ENCODE measurements around the gene CAMKK1.

Gene CAMKK1

DNA sequence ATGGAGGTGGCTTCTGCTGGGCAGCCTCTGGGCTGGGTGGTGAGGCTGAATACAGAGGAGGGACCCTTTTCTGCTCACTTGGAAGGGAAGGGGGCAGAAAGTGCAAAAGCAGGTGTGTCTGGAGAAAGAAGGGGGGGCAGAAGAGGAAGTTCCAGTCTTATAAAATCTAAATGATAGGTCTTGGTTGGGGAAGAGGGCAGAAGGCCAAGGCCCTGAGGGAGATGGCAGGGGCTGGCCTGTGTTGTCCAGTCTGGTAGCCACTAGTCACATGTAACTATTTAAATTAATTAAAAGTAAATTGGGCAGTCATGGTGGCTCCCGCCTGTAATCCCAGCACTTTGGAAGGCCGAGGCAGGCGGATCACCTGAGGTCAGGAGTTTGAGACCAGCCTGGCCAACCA is 2.5 kb upstream of the CAMKK1 start:
- no peak for DNase-seq

DNA sequence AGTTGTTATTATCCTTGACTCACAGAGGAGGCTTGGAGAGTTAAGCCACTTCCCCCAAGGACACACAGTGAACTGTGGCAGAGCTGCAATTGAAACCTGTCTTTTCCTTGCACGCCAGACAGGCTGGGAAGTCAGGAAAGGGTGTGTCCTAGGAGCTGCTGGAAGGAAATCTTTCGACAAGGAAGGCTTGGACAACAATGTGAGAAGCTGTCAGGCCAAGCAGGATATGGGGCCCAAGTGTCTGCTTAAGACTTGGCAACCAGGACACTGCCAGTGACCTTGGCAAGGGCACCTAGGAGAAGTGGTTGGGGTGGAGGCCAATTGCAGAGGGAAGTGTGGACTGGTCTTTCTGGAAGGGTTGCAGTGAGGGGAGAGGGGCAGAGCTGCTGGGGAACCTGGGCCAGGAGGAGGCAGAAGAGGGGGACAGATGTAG is 2.1 kb upstream of the CAMKK1 start:
- no peak for DNase-seq

DNA sequence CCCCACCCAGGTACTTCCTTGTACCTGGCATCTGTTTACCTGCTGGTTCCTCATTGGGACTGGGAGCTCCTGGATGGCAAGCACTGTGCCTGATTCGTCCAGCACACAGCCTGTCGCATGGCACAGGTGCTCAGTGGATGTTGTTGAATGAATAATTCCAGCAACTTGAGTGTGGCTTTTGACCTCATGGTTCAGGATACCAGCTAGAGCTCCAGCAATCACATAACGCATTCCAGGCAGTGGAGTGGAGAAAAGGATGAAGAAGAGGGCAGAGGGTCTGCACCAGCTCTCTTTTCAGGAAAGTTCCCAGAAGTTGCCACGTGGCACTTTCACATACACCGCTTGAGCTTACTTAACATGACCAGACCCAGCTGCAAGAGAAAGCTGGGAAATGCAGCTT is 1.3 kb upstream of the CAMKK1 start:
- DNase-seq = no peak

DNA sequence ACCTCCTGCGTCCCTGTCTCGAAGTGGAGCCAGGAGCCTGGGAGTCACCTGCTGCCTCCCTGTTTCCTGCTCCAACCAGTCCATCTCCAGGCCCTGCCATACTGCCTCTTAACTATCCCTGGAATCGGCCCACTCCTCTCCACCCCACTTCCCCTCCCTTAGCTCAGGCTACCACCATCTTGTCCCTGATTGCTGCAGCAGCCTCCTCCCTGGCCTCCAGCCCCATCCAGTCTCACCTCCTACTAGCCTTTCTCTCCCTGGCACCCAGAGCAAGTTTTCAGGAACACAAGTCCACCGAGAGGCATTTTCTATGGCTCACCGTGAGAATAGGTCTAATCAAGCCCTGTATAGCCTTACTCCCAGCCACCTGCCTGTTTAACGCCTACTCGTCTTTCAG is 865 bp upstream of the CAMKK1 start:
- no peak for DNase-seq

DNA sequence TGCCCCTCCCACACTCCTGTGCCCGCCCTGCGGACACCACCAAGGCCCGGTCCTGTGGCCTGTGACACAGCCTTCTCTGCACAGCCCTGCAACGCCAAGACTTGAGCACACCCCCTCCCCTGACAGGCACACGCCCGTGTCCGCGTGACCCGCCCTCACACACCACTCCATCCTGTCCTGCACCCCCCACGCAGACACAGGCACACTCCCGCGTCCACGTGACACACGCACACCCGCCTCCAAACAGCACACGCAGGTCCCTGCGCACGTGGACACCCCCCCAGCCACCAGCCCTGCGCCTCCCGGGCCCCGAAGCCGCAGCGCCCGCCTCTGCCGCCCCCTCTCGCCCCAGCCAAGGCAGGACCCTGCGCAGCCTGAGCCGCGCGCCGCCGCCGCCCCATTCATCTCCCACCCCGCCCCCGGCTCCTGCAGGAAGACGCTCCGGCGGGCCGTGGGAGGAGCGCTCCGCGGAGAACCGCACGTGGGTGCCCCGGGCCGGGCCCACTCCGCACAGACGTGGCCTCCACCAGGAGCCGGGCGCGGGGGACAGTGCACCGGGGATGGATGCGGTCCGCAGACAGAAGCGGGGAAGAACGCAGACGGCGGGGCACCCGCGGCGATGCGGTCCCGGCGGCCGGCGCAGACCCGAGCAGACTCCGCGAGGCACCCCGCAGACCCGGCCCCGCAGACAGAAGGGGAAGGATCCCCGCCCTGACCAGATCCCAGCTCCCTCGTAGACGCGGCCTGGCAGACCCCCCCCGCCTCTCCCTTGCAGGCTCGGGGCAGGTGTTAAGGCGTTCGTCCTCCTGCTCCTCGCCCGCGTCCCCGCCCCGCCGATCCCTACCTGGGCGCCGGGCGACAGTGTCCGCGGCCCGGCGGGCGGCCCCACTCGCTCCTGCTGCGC is 506 bp downstream of the CAMKK1 start:
- no peak for DNase-seq

DNA sequence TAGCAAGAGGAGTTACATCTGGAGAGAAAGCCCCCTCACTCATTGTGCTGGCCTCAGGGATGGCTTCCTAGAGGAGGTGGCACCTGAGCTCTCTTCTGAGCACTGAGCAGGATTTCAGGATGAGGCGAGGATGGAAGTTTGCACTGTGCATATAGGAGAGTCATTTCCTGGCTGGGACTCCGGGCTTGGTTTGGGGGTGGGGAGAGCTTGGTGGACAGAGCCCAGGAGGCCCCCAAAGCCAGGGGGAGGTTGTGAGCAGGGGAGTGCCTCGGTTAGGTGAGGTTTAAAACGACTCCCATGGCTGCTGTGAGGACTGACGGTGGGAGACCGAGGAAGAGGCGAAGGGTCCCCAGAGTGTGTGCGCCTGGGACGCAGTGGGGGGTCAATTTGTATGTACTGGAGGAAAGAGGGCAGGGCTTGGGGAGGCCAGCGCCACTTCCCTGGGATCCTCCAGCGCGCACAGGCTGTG is 1.2 kb downstream of the CAMKK1 start:
- no peak for DNase-seq

DNA sequence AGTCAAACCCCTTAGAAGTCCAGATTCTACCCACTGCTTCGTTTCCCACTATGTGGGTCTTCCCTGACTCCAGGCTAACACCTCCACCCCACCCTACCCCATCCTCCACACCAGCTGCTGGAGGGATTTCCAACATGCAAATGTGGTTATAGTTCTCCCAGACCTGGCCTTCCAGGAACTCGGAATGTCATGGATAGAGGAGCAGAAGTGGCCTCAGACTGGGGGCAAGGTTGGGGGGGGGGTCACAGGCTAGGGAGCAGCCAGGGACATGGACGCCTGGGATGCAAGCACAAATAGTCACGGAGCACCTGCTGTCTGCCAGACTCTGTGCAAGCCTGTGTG is 2.0 kb downstream of the CAMKK1 start:
- no peak for DNase-seq

DNA sequence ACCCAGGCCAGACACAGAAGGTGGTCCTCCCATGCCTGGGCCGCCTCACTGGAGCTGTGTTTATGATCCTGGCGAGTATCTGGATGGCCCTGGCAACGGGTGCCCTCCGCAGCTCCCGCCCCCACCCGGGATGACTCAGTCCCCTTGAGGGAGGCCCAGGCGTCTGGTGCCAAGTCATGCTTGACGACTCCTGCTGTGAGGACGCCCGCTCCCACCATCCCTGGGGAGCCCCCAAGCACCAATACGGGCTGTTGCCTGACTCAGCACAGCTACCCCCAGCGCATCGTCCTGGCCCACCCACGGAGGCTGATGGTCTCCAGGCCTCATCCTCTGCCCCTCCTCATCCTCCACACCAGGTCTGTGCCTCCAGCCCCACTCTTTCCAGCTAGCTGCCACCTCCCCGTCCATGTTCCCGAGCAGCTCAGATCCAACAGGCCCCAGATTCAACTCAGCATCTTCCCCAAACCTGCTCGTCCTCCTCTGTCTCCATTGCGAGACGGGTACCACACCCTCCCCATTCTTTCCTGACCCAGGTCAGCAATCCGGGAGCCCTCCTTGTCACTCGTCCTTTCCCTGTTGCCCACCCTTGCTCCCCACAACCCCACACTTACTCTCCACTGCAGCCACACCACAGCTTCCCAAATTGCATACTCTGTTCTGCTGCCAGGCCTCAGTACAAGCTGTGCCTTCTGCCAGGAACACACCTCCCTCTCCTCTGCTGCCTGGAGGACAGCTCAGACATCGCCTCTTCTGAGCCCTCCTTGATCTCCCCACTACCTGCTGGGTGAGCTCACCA is 2.6 kb downstream of the CAMKK1 start:
- peak; percentile 80 for DNase-seq

DNA sequence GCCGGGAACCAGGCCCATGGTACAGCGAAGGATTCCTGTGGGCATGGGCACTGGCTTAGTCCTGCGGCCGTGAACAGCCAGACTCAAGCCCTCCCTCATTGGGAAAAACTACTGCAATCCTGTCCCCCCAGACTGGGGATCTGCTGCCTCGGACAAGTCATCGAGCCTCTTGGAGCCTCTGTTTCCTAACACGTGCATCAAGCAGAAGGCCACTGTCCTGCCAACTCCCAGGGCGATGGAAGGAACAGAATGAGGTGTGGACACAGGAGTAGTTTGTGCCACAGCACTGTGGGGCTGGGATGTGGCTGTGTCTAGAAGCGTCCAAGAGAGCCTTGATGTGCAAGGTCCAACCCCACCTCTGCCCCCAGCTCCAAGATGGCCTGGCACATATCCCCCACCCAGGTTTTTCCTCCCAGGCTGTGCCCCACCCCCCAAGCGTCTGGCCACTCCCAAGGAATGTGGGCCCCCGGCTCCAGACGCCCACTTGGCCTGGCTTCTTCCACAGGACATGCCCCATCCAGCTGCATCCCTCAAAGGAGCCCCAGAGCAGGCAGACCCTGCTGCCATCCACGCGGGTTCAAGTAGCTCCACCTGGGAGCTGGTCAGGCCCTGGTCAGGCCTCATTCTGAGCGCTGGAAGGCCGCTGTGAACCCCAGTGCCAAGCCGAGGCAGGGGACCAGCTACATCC is 3.4 kb downstream of the CAMKK1 start:
- no peak for DNase-seq

DNA sequence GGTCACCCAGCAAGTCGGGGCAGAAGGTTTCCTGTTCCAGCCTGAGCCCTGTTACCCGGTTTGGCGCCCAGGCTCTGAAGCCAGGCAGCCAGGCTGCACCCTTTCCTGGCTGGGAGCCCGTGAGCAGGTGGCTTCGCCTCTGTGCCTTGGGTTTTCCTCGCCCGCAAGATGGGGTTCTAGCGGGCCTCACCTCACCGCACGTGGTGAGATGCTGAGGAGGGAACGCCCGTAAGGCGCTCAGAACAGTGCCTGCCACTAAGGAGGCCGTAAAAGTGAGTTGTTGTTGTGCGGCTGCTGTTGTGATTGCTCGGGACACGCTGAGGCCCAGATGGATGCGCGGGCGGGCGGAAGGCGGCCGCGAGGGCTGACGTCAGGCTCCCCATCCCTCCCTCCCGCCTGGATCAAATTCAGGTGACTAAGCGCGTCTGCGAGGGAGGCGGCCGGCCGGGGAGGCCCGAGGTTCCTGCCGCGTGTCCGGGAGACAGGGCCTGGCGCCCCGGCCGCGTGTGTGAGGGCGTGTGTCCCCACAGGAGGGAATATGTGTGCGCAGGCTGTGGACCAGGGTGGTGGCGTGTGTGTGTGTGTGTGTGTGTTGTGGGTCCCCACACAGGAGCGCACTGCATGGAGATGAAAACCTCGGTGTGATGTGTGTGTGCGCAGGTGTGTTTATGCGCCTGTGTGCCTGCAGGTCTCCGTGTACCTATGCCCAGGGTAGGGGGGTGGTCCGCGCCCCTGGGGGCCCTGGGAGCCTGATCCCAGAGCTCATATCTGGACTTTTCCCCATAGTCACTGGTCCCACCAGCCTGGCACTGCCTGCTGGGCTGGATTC is 4.3 kb downstream of the CAMKK1 start:
- DNase-seq = peak; percentile 36

DNA sequence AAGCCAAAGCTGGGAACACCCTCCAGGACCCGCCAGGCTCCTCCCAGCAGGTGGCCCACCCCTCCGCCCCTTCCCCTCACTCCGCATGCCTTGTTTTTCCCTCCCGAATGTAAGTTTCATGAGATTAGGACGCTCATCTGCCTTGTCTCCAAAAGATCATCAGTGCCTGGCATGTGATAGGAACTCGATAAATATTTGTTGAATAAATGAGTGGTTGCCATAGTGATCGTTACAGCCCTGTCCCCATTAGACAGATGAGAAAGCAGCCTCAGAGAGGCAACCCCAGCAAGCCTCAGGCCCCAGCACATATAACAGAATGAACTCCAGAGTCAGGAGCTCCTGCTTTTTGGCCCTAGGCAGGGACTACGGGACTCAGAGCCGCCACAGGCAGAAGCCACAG is 5.0 kb downstream of the CAMKK1 start:
- no peak for DNase-seq

DNA sequence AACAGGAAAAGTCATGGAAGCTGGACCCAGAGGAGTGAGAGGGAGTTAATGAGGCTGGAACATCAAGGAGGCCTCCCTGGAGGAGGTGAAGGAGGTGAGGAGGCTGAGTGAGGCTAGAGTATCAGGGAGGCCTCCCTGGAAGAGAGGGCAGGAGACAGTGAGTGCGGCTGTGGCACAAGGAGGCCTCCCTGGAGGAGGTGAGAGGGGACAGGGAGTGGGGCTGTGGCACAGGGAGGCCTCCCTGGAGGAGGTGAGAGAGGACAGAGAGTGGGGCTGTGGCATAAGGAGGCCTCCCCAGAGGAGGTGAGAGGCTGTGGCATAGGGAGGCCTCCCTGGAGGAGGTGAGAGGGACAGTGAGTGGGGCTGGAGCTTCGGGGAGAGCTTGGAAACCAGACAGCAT is 5.5 kb downstream of the CAMKK1 start:
- no peak for DNase-seq

DNA sequence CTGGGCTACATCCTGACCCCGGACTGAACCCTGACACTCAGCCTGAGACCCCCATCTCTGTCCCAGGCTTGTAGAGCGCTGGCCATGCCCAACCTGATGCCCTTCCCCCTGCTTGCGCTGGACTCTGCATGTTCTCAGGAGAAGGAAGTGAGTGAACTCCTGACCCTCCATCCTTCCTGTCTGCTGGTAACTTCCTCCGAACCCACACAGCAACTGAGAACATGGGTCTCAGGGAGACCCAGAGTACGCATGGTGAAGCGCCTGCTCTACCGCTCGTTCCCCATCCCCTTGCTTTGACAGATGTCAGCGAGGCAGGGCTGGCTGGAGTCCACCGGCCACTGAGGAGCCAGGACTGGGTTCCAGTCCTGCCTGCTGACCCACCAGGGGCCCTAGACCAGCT is 6.1 kb downstream of the CAMKK1 start:
- no peak for DNase-seq

DNA sequence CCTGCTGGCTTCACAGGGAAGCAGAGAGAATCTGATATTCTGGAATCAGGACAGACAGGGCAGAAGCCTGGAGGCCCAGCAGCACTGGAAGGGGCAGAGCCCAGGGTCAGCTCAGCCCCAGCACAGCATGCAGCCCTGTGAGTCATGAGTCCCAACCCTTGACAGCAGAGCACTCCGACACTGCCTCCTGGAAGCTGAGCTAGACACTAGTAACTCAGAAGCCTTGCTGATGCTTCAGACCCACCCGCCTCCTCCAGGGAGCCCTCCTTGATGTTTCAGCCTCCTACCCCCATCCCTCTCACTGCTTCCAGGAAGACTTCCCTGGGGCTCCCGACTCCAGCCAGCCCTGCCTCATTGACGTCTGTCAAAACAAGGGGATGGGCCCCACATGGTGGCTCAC is 6.9 kb downstream of the CAMKK1 start:
- DNase-seq = no peak

DNA sequence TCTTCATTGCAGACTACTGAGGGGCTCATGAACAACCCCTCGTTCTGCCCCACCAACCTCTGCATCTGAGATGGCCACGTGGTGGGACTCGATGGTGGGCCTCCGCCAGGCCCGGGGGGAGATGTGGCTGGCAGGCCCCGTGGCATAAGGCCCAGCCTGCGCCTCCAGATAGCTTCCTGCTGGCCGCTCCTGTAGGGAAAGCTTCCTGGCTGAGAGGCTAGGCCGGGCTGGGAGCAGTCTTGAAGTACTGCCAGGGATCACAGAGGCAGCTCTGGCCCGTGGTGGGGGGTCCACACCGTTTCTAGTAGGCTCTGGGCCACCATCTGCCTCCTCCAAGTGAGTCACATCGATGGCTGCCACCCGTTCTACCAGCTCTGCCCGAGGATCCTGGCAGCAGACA is 7.6 kb downstream of the CAMKK1 start:
- DNase-seq = no peak

DNA sequence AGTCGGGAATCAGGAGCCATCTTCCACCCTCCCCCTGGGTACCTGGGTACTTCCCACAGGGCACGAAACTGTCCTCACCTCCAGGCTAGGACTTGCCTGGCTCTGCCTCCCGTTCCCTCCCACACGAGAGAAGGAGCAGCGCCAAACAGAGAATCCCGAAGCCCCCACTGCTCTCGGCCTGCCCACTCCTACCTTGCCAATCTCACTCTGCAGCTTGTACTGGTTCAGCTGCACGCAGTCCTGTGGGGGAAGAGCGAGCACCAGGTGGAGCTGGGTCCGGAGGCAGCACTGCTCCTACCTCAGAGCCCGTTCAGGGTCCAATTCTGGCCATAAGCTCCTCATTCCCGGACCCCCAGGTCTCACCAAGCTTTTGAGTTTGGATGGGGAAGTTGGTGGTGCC is 8.7 kb downstream of the CAMKK1 start:
- DNase-seq = no peak

DNA sequence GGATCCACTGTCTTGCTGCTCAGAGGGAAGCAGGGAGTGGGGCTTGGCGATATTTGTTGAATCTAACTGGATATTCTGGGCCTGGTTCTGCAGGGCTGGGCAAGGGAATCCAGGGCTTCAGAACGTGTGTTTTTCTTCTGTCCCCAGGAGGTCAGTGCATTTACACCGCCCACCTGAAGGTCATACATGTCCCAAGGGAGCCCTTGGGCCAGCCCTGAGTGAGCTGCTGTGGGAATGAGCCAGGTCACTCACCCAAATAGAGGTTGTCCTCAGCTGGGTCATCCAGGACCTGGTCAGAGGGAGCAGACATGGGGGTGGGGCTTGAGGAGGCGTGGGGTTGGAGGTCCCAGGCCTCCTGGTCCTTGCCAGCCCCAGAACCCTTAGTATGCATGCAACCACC is 10.6 kb downstream of the CAMKK1 start:
- DNase-seq = no peak

DNA sequence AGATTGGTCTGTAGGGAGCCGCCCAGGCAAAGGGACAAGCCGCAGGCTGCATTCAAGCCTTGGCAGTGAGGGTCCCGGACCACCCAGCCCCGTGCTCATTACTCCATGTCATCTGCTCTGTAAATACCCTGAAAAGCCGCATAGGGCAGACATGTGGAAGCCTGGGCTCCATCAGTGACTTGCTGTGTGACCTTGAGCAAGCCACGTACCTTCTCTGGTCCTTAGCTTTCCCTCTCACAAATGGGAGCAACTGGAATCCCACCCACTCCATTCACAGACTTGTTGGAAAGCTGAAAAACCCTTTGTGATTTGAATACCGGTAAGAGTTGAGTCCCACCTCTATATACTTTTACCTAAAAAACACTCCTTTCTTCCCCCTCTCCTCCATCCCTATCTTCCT is 11.9 kb downstream of the CAMKK1 start:
- DNase-seq = no peak

DNA sequence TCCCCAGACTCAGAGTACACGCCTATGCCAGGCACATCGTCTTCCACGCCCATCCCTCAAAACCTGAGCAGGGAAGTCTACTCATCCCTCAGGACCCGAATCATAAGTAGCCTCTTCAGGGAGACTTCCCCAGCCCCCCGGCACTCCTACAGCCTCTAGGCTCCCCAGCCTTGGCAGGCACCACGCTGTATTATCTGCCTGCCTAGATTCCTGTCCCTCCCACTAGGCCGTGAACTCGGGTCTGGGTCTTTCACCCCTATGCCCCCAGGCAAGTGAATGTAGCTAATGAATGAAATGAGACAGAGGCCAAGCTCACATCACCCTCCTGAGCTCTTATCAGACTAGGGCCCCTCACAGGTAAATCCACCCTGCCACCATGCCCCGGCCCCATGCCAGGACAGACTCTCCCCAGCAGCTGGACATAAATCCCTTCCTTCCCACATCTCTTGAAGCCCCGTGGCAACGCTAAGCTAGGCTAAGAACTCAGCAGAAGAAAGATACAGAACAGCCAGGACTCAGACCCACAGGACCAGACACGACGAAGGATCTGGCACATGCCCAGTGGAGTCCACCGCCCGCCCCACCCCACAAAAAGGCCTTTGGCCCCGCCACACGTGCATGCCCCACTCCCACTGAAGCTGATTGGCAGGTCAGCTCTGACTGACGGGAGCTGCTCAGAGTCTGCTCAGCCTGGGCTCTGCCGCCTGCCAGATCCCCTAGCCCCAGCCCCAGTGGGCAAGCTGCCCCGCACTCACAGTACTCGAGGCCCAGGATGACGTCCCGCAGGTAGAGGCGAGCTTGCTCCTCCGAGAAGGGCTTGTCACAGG is 13.0 kb downstream of the CAMKK1 start:
- peak; percentile 62 for DNase-seq

DNA sequence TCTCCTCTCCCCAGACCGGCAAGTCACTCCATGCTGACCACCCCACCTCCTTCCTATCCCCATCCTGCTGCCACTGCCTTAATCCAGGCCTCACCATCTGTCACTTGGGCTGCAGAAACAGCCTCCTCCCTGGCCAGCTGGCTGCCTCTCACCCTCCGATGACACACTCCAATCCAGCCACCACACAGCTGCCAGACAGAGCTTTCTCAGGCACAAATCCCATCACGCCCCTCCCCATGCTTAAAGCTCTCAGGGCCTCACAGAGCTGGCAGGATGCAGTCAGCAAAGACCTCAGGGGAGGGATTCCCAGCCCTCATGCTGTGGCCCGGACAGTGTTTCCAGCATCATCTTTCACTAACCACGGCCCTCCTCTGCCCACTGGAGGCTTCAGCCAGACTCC is 13.7 kb downstream of the CAMKK1 start:
- peak; percentile 94 for DNase-seq

DNA sequence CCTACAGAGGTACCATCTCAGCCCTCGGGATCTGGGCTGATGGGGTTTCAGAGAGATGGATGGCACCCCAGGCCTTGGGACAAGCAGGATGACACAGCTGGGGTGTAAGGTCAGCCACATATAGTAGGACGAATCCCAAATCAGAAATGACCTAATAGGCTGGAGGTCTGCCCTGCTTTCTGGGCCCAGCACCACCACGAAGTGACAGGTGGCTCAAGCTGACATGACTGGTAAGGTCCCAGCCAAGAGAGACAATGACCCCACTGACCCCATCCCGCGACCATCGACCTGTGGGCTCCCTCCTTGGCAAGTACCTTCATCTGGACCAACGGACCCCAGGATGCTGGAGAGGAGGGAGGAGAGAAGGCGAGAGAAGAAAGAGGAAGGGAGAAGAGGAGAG is 15.6 kb downstream of the CAMKK1 start:
- no peak for DNase-seq

DNA sequence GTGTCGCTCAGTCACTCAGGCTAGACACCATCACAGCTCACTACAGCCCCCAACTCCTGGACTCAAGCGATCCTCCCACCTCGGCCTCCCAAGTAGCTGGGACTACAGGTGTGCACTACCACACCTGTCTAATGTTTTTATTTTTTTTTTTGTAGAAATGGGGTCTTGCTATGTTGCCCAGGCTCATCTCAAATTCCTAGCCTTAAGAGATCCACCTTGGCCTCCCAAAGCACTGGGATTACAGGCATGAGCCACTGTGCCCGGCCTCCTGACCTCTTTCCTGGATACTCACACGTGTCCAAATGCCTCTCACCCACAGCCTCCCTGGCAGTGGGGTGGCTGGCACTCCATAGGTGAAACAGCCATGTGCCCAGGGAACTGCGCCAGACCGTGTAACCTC is 17.5 kb downstream of the CAMKK1 start:
- no peak for DNase-seq

All from NCI-H524 treated with DMSO at 0.1 percent for 48 hours (cell line).